Activated effector memory CD4-positive, alpha-beta T cell treated with Interleukin-2 at 50 U/mL for 16 hours (primary cell): ENCODE data around the gene UBE2L6.
"Not testable (repeated sequence)": the region's sequence is repeated elsewhere in the genome, so short reads cannot be mapped to it uniquely, and the experiment has no call there.

Source experiments
- DNase-seq: peaks from one replicate; pipeline ENCODE4 v3.0.0-alpha.2; 2020

The UBE2L6 gene

GRCh38 chr11:57566005-57566904 lies 1.2 kb downstream of the UBE2L6 start:
- no peak for DNase-seq

GRCh38 chr11:57562596-57562995 lies 4.9 kb downstream of the UBE2L6 start:
- DNase-seq: no peak

GRCh38 chr11:57560146-57560545 lies 7.3 kb downstream of the UBE2L6 start:
- DNase-seq: no peak

GRCh38 chr11:57556041-57556440 lies 11.4 kb downstream of the UBE2L6 start:
- DNase-seq: no peak

GRCh38 chr11:57555393-57555792 lies 12.1 kb downstream of the UBE2L6 start:
- DNase-seq: no peak

GRCh38 chr11:57552479-57552878 lies 15.0 kb downstream of the UBE2L6 start:
- DNase-seq: no peak

GRCh38 chr11:57551941-57552340 lies 15.5 kb downstream of the UBE2L6 start:
- DNase-seq: no peak

- DNase-seq: no peak
Observed at GRCh38 chr11:57549983-57550382, 17.5 kb downstream of the UBE2L6 start.

GRCh38 chr11:57547854-57548377 lies 19.6 kb downstream of the UBE2L6 start:
- no peak for DNase-seq

GRCh38 chr11:57546869-57547475 lies 20.5 kb downstream of the UBE2L6 start:
- no peak for DNase-seq

GRCh38 chr11:57546451-57546850 lies 21.0 kb downstream of the UBE2L6 start:
- DNase-seq: no peak

- DNase-seq: no peak
Observed at GRCh38 chr11:57545883-57546282, 21.6 kb downstream of the UBE2L6 start.

GRCh38 chr11:57544566-57544965 lies 22.9 kb downstream of the UBE2L6 start:
- DNase-seq: no peak

- no peak for DNase-seq
Observed at GRCh38 chr11:57543593-57543992, 23.9 kb downstream of the UBE2L6 start.

- DNase-seq: no peak
Observed at GRCh38 chr11:57542582-57542981, 24.9 kb downstream of the UBE2L6 start.

- DNase-seq: no peak
Observed at GRCh38 chr11:57541169-57541568, 26.3 kb downstream of the UBE2L6 start.

GRCh38 chr11:57539342-57539741 lies 28.1 kb downstream of the UBE2L6 start:
- DNase-seq: no peak

GRCh38 chr11:57536947-57537619 lies 30.4 kb downstream of the UBE2L6 start, which contains the start of gene SMTNL1:
TSS of gene SMTNL1 (plus strand) at chr11:57537595. CDS start at chr11:57542643, 5,048 bp downstream.
- DNase-seq: no peak

GRCh38 chr11:57534449-57534848 lies 33.0 kb downstream of the UBE2L6 start:
- DNase-seq: not testable (repeated sequence)

GRCh38 chr11:57530596-57531507 lies 36.6 kb downstream of the UBE2L6 start, which contains the start of gene TIMM10:
TSS of gene TIMM10 (minus strand) at chr11:57530754. CDS start at chr11:57530189, 565 bp downstream.
- DNase-seq: peak; percentile 88

GRCh38 chr11:57530215-57530595 lies 37.3 kb downstream of the UBE2L6 start:
- DNase-seq: no peak

- no peak for DNase-seq
Observed at GRCh38 chr11:57529012-57529411, 38.5 kb downstream of the UBE2L6 start.
